Upper lobe of right lung (tissue), 1 donor: ENCODE results near the gene SRL. TPM values are rescaled to one million over a fixed set of nuclear protein-coding genes. Genes with fewer than 3 reads are reported as not detected.

Experiments used
- ATAC-seq: fragments of 200-7000 bp; cut with Tn5 transposase; one replicate; pipeline ENCODE4 v1.9.1; 2020; ENCODE audit warnings: mild to moderate bottlenecking, moderate library complexity
- DNase-seq: peaks from one replicate; pipeline ENCODE4 v3.0.0-alpha.2; 2020
- H3K27ac ChIP-seq: fragments of 200-600 bp; one replicate; pipeline ENCODE4 v1.8.0; 2022
- H3K27me3 ChIP-seq: fragments of 200-600 bp; one replicate; pipeline ENCODE4 v1.8.0; 2022; ENCODE audit warnings: mild to moderate bottlenecking
- H3K36me3 ChIP-seq: fragments of 200-600 bp; one replicate; pipeline ENCODE4 v1.8.0; 2022
- H3K4me1 ChIP-seq: fragments of 200-600 bp; one replicate; pipeline ENCODE4 v1.8.0; 2022
- H3K4me3 ChIP-seq: fragments of 200-600 bp; one replicate; pipeline ENCODE4 v1.8.0; 2022; ENCODE audit warnings: mild to moderate bottlenecking
- H3K9me3 ChIP-seq: fragments of 200-600 bp; one replicate; pipeline ENCODE4 v1.8.0; 2022
- CTCF ChIP-seq: fragments of 200-600 bp; IDR thresholded peaks from one replicate; pipeline ENCODE4 v1.8.0; 2022; ENCODE audit warnings: antibody characterized with exemption
- intact Hi-C: fragments of 100-400 bp; cut with DNase I; formaldehyde crosslinking; loops from one replicate; pipeline ENCODE4 v1.11.0; 2022
- total RNA-seq: library from RNA; stranded (reverse); fragmentation: NEBNext Ultra II Directional; extraction: Animal tissue kit (Norgen Biotek cat#: 25700); gene quantifications from one replicate; pipeline ENCODE4 v1.2.1, GENCODE V29; 2021
- donor health status: DM: no; HTN: yes; CAD: no; lungs with severe emphysema.

SRL gene
- total RNA-seq, 1 donor from 2014 or later = 0.64 TPM

- no peaks in the 10 kb centered on the region for H3K27me3 ChIP-seq
- peak; percentile 27 for ATAC-seq
- H3K36me3 ChIP-seq = no peaks in the 10 kb centered on the region
- peaks cover 5% of the 10 kb centered on the region for H3K4me1 ChIP-seq
- DNase-seq = peak; percentile 84
- peak overlapping the region; percentile 91 for H3K27ac ChIP-seq
- intact Hi-C loops = no loop called here
- no peak for TF ChIP-seq CTCF
- peak overlapping the region; percentile 95 for H3K4me3 ChIP-seq
- H3K9me3 ChIP-seq = no peaks in the 10 kb centered on the region
Measured at GRCh38 chr16:4272114-4272956, 30.5 kb upstream of the SRL start.

GRCh38 chr16:4271176-4272113 is 29.6 kb upstream of the SRL start:
- no peak for TF ChIP-seq CTCF
- peak overlapping the region; percentile 91 for H3K27ac ChIP-seq
- H3K4me3 ChIP-seq = peak overlapping the region; percentile 95
- intact Hi-C loops = no loop called here
- H3K27me3 ChIP-seq = no peaks in the 10 kb centered on the region
- DNase-seq (peak; percentile 97), ATAC-seq (peak; percentile 87)
- H3K4me1 ChIP-seq = peaks cover 5% of the 10 kb centered on the region
- H3K36me3 ChIP-seq = no peaks in the 10 kb centered on the region
- H3K9me3 ChIP-seq = no peaks in the 10 kb centered on the region

GRCh38 chr16:4270595-4270994 is 28.7 kb upstream of the SRL start:
- H3K4me3 ChIP-seq = peak overlapping the region; percentile 95
- no peaks in the 10 kb centered on the region for H3K9me3 ChIP-seq
- no peaks in the 10 kb centered on the region for H3K36me3 ChIP-seq
- ATAC-seq (no peak), DNase-seq (no peak)
- peaks cover 5% of the 10 kb centered on the region for H3K4me1 ChIP-seq
- peak overlapping the region; percentile 91 for H3K27ac ChIP-seq
- no peaks in the 10 kb centered on the region for H3K27me3 ChIP-seq
- intact Hi-C loops = no loop called here
- no peak for TF ChIP-seq CTCF

- intact Hi-C loops = no loop called here
- Histone ChIP-seq H3K36me3 (no peaks in the 10 kb centered on the region), H3K27ac (no peak overlapping the region), H3K9me3 (no peaks in the 10 kb centered on the region), H3K27me3 (no peaks in the 10 kb centered on the region), H3K4me1 (peaks cover 5% of the 10 kb centered on the region), H3K4me3 (no peak overlapping the region)
- DNase-seq (no peak), ATAC-seq (no peak)
- TF ChIP-seq CTCF = no peak
Measured at GRCh38 chr16:4270091-4270490, 28.2 kb upstream of the SRL start.

GRCh38 chr16:4266372-4266771 is 24.5 kb upstream of the SRL start:
- H3K4me3 ChIP-seq = no peak overlapping the region
- no peaks in the 10 kb centered on the region for H3K27me3 ChIP-seq
- intact Hi-C loops = no loop called here
- no peak overlapping the region for H3K27ac ChIP-seq
- H3K9me3 ChIP-seq = no peaks in the 10 kb centered on the region
- ATAC-seq (no peak), DNase-seq (no peak)
- TF ChIP-seq CTCF = no peak
- peaks cover 15% of the 10 kb centered on the region for H3K4me1 ChIP-seq
- H3K36me3 ChIP-seq = peaks cover 11% of the 10 kb centered on the region
